GM18511 (cell line): ENCODE data around the gene DNAJA4.

Experiments
- ATAC-seq: cut with Tn5 transposase; IDR thresholded peaks from one replicate; pipeline ENCODE4 v1.9.1; 2021; ENCODE audit warnings: mild to moderate bottlenecking, moderate library complexity; ENCODE audit not compliant: unreplicated experiment

Gene DNAJA4

GRCh38 chr15:78276064-78276943 lies 11.9 kb downstream of the DNAJA4 start:
- ATAC-seq = no peak

- ATAC-seq = no peak
These were observed 16.1 kb downstream of the DNAJA4 start for GRCh38 chr15:78280319-78281072.

GRCh38 chr15:78282324-78282723 lies 18.0 kb downstream of the DNAJA4 start:
- ATAC-seq = no peak

GRCh38 chr15:78284758-78285157 lies 20.4 kb downstream of the DNAJA4 start:
- ATAC-seq = no peak

GRCh38 chr15:78290222-78290621 lies 25.9 kb downstream of the DNAJA4 start:
- no peak for ATAC-seq

- ATAC-seq = no peak
These were observed 26.7 kb downstream of the DNAJA4 start for GRCh38 chr15:78291052-78291451.

GRCh38 chr15:78291698-78292097 lies 27.3 kb downstream of the DNAJA4 start:
- ATAC-seq = no peak

- no peak for ATAC-seq
These were observed 27.9 kb downstream of the DNAJA4 start for GRCh38 chr15:78292219-78292618.

GRCh38 chr15:78299101-78299930 lies 35.0 kb downstream of the DNAJA4 start, which contains the start of gene SKIC8:
Gene SKIC8, minus strand, starts transcription at chr15:78299609. Its CDS starts 3,923 bp downstream, at chr15:78295686.
- ATAC-seq = peak; percentile 78

- ATAC-seq = no peak
These were observed 37.0 kb downstream of the DNAJA4 start for GRCh38 chr15:78301326-78301725.

GRCh38 chr15:78301828-78302227 lies 37.5 kb downstream of the DNAJA4 start:
- no peak for ATAC-seq

- ATAC-seq = no peak
These were observed 38.4 kb downstream of the DNAJA4 start for GRCh38 chr15:78302579-78303312.

- no peak for ATAC-seq
These were observed 40.1 kb downstream of the DNAJA4 start for GRCh38 chr15:78304216-78305066.

- no peak for ATAC-seq
These were observed 41.9 kb downstream of the DNAJA4 start for GRCh38 chr15:78306176-78306774.

GRCh38 chr15:78307976-78308375 lies 43.6 kb downstream of the DNAJA4 start:
- no peak for ATAC-seq

GRCh38 chr15:78308422-78309032 lies 44.2 kb downstream of the DNAJA4 start:
- ATAC-seq = no peak

GRCh38 chr15:78311292-78311691 lies 46.9 kb downstream of the DNAJA4 start:
- ATAC-seq = no peak

- ATAC-seq = no peak
These were observed 48.2 kb downstream of the DNAJA4 start for GRCh38 chr15:78312536-78312935.

GRCh38 chr15:78312957-78313356 lies 48.6 kb downstream of the DNAJA4 start:
- no peak for ATAC-seq
